ENCODE data around the gene HPGDS. TPM values are rescaled to one million over a fixed set of nuclear protein-coding genes. Genes with fewer than 3 reads are reported as not detected.

Gene HPGDS
- total RNA-seq, 6 experiments from 2014 or later = 0.16 to 0.98 (median 0.54) TPM; not detected in 1

DNA sequence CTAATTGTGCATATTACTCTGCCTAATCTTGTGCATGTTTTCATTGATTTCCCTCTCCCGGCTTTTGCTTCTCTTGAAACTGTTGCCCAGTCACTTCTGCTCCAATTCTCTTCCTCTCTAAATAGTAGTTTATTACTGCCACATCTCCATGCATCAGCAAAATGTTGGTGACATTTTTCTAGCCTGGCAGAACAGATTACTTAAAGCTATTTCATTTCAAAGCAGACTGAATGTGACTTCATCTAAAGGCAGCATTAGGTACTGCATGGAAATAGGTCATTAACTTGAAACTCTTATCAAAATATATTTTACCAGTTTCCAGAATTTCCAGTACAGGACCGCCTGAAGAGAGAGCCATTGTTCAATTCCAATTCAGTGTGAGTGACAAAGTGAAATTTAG, 52.4 kb downstream of the HPGDS start:
- 94% methylated on average over 2 of the region's 2 CpGs for WGBS (ENCODE audit: insufficient coverage, low coverage, low lambda C conversion rate, missing lambda C conversion rate)
- Histone ChIP-seq H3K36me3 (peaks cover 0 to 14% (median 10%) of the 10 kb centered on the region in 4 donors), H3K9me3 (no peaks in the 10 kb centered on the region), H3K27me3 (no peaks in the 10 kb centered on the region), H3K4me1 (no peaks in the 10 kb centered on the region), H3K4me3 (no peak overlapping the region), H3K27ac (no peak overlapping the region)
- intact Hi-C loops (cut with DNase I) = no loop called here
- ATAC-seq (no peak), DNase-seq (no peak)
- no peak for TF ChIP-seq POLR2A (IDR thresholded peaks at IDR 0.05)
- peak in 1 of 4 donors; percentile 3 for TF ChIP-seq CTCF (IDR thresholded peaks at IDR 0.05)

GRCh38 chr4:94285666-94286065, 57.0 kb downstream of the HPGDS start:
- intact Hi-C loops (cut with DNase I) = no loop called here
- Histone ChIP-seq H3K27me3 (no peaks in the 10 kb centered on the region), H3K9me3 (no peaks in the 10 kb centered on the region), H3K27ac (no peak overlapping the region), H3K36me3 (peaks cover 0 to 29% (median 10%) of the 10 kb centered on the region in 4 donors), H3K4me1 (no peaks in the 10 kb centered on the region), H3K4me3 (no peak overlapping the region)
- ATAC-seq (no peak), DNase-seq (no peak)
- WGBS (ENCODE audit: insufficient coverage, low coverage, low lambda C conversion rate, missing lambda C conversion rate) = 97% methylated on average over 4 of the region's 4 CpGs
- TF ChIP-seq CTCF (IDR thresholded peaks at IDR 0.05) = no peak
- TF ChIP-seq POLR2A (IDR thresholded peaks at IDR 0.05) = no peak

GRCh38 chr4:94284889-94285288, 57.7 kb downstream of the HPGDS start:
- Histone ChIP-seq H3K4me1 (no peaks in the 10 kb centered on the region), H3K4me3 (no peak overlapping the region), H3K27me3 (no peaks in the 10 kb centered on the region), H3K36me3 (peaks cover 0 to 35% (median 12%) of the 10 kb centered on the region in 4 donors), H3K9me3 (no peaks in the 10 kb centered on the region), H3K27ac (no peak overlapping the region)
- WGBS (ENCODE audit: insufficient coverage, low coverage, low lambda C conversion rate, missing lambda C conversion rate) = 79% methylated on average over 1 of the region's 1 CpG
- no peak for ATAC-seq
- intact Hi-C loops (cut with DNase I) = no loop called here
- DNase-seq = no peak
- TF ChIP-seq POLR2A (IDR thresholded peaks at IDR 0.05) (no peak), CTCF (IDR thresholded peaks at IDR 0.05) (no peak)

GRCh38 chr4:94278781-94279180, 63.9 kb downstream of the HPGDS start:
- H3K27me3 ChIP-seq = no peaks in the 10 kb centered on the region
- WGBS (ENCODE audit: insufficient coverage, low coverage, low lambda C conversion rate, missing lambda C conversion rate) = 100% methylated on average over 2 of the region's 2 CpGs
- H3K4me1 ChIP-seq = peaks cover 0 to 8% (median 0%) of the 10 kb centered on the region in 4 donors
- H3K9me3 ChIP-seq = no peaks in the 10 kb centered on the region
- TF ChIP-seq CTCF (IDR thresholded peaks at IDR 0.05) (no peak), POLR2A (IDR thresholded peaks at IDR 0.05) (no peak)
- no peak overlapping the region for H3K27ac ChIP-seq
- H3K4me3 ChIP-seq = no peak overlapping the region
- DNase-seq (no peak), ATAC-seq (no peak)
- peaks cover 0 to 43% (median 13%) of the 10 kb centered on the region in 4 donors for H3K36me3 ChIP-seq
- intact Hi-C loops (cut with DNase I) = no loop called here

- H3K27ac ChIP-seq = no peak overlapping the region
- ATAC-seq = peak in 3 of 4 donors; percentile 49 to 53 (median 53)
- TF ChIP-seq CTCF (IDR thresholded peaks at IDR 0.05) (no peak), POLR2A (IDR thresholded peaks at IDR 0.05) (no peak)
- WGBS (ENCODE audit: insufficient coverage, low coverage, low lambda C conversion rate, missing lambda C conversion rate) = 43% methylated on average over 3 of the region's 3 CpGs
- H3K9me3 ChIP-seq = no peaks in the 10 kb centered on the region
- intact Hi-C loops (cut with DNase I) = no loop called here
- H3K27me3 ChIP-seq = no peaks in the 10 kb centered on the region
- no peak for DNase-seq
- H3K36me3 ChIP-seq = peaks cover 0 to 36% (median 9%) of the 10 kb centered on the region in 4 donors
- no peak overlapping the region for H3K4me3 ChIP-seq
- peaks cover 0 to 8% (median 0%) of the 10 kb centered on the region in 4 donors for H3K4me1 ChIP-seq
Measured at GRCh38 chr4:94277534-94277933, 65.1 kb downstream of the HPGDS start.
